HG03064 (cell line): ENCODE results near the gene PALLD.
"Not testable (repeated sequence)": the region's sequence is repeated elsewhere in the genome, so short reads cannot be mapped to it uniquely, and the experiment has no call there.

Source experiments
- ATAC-seq: cut with Tn5 transposase; IDR thresholded peaks from one replicate; pipeline ENCODE4 v1.9.1; 2021; ENCODE audit warnings: low read depth; ENCODE audit not compliant: unreplicated experiment

Gene PALLD

GRCh38 chr4:168691631-168692369 is 194.9 kb downstream of the PALLD start:
- no peak for ATAC-seq

- ATAC-seq: no peak
Measured at GRCh38 chr4:168693750-168694490, 197.1 kb downstream of the PALLD start.

- no peak for ATAC-seq
Measured at GRCh38 chr4:168694667-168695066, 197.8 kb downstream of the PALLD start.

GRCh38 chr4:168695288-168695687 is 198.4 kb downstream of the PALLD start:
- ATAC-seq: no peak

GRCh38 chr4:168696280-168696679 is 199.4 kb downstream of the PALLD start:
- no peak for ATAC-seq

- no peak for ATAC-seq
Measured at GRCh38 chr4:168696826-168697225, 200.0 kb downstream of the PALLD start.

- no peak for ATAC-seq
Measured at GRCh38 chr4:168699224-168699878, 202.5 kb downstream of the PALLD start.

- ATAC-seq: no peak
Measured at GRCh38 chr4:168701061-168701460, 204.2 kb downstream of the PALLD start.

- not testable (repeated sequence) for ATAC-seq
Measured at GRCh38 chr4:168702581-168703087, 205.8 kb downstream of the PALLD start.

GRCh38 chr4:168705121-168705520 is 208.3 kb downstream of the PALLD start:
- no peak for ATAC-seq

- no peak for ATAC-seq
Measured at GRCh38 chr4:168707205-168707604, 210.4 kb downstream of the PALLD start.

- ATAC-seq: no peak
Measured at GRCh38 chr4:168708108-168708507, 211.3 kb downstream of the PALLD start.

GRCh38 chr4:168710353-168710946 is 213.6 kb downstream of the PALLD start:
- no peak for ATAC-seq

GRCh38 chr4:168711197-168712140 is 214.6 kb downstream of the PALLD start:
- no peak for ATAC-seq

GRCh38 chr4:168712316-168712890 is 215.6 kb downstream of the PALLD start:
- no peak for ATAC-seq

- ATAC-seq: no peak
Measured at GRCh38 chr4:168713253-168713652, 216.4 kb downstream of the PALLD start.

GRCh38 chr4:168715896-168716295 is 219.0 kb downstream of the PALLD start:
- ATAC-seq: no peak

GRCh38 chr4:168716406-168717129 is 219.7 kb downstream of the PALLD start:
- ATAC-seq: no peak

- ATAC-seq: no peak
Measured at GRCh38 chr4:168717847-168718246, 221.0 kb downstream of the PALLD start.
